Erythroblast (primary cell): ENCODE data around the gene TMEM272.

Experiments
- GATA1 ChIP-seq: IDR thresholded peaks from 2 replicates; pipeline ENCODE4 v1.6.1; 2011; ENCODE audit warnings: low read depth, mild to moderate bottlenecking, control low read depth, low read length, moderate library complexity
- POLR2A ChIP-seq: IDR thresholded peaks from 2 replicates; pipeline ENCODE4 v1.6.1; 2011; ENCODE audit warnings: mild to moderate bottlenecking, low read length

GRCh38 chr13:51840917-51841316 lies 4.1 kb downstream of the TMEM272 start:
- no peak for TF ChIP-seq POLR2A
- TF ChIP-seq GATA1: no peak
